Endothelial cell of umbilical vein (primary cell): Measurements from ENCODE around the gene ATG7. TPM values are rescaled to one million over a fixed set of nuclear protein-coding genes. Genes with fewer than 3 reads are reported as not detected.

ENCODE experiments used
- BruUV-seq: library from RNA; stranded (reverse); fragments of 400-500 nt; replicated peaks from 2 replicates; lab custom pipeline; 2021; lab: Mats Ljungman, UMichigan
- CTCF ChIA-PET: fragments of 300-600, 350-600 bp; sonication (Branson Sonifier 250); formaldehyde crosslinking; loops from one replicate; lab custom pipeline; 2021; ENCODE audit warnings: antibody characterized with exemption, inconsistent platforms; lab: Charles Lee
- POLR2A ChIA-PET: fragments of 300-600, 350-600 bp; sonication (Branson Sonifier 250); formaldehyde crosslinking; loops from one replicate; lab custom pipeline; 2021; ENCODE audit warnings: antibody characterized with exemption, inconsistent platforms; lab: Charles Lee
- DNase-seq: peaks from one replicate; pipeline ENCODE4 v3.0.0-alpha.2; 2011; ENCODE audit warnings: low read depth, low spot score
- FAIRE-seq: peaks from 2 replicates; lab custom pipeline; 2011; peaks lifted over from hg19 to GRCh38; lab: Jason Lieb, UNC
- H2AFZ ChIP-seq: 2 replicates; pipeline ENCODE4 v1.6.0; 2012; ENCODE audit warnings: low read depth, low read length, control low read depth, inconsistent platforms
- H3K27ac ChIP-seq: 2 replicates; pipeline ENCODE4 v1.5.1; 2011; ENCODE audit warnings: low read depth, mild to moderate bottlenecking, control low read depth, low read length, moderate library complexity; ENCODE audit not compliant: insufficient read depth
- H3K27me3 ChIP-seq, 2 experiments: 2 replicates each; pipeline versions ENCODE4 v1.6.0 to v1.6.1; 2011; ENCODE audit warnings: low read length in 2 of 2, mixed read lengths in 1 of 2; ENCODE audit not compliant: control insufficient read depth in 2 of 2, insufficient read depth in 2 of 2
- H3K36me3 ChIP-seq, 2 experiments: 2 replicates in 1 of 2; 3 replicates in 1 of 2; pipeline ENCODE4 v1.5.1; 2011; ENCODE audit warnings: low read length in 2 of 2, mild to moderate bottlenecking in 1 of 2, moderate library complexity in 1 of 2; ENCODE audit not compliant: control insufficient read depth in 2 of 2, insufficient read depth in 2 of 2; ENCODE audit errors: extremely low read depth in 1 of 2
- H3K4me1 ChIP-seq: 3 replicates; pipeline ENCODE4 v1.5.1; 2011; ENCODE audit warnings: mild to moderate bottlenecking, low read length; ENCODE audit not compliant: control insufficient read depth, insufficient read depth; ENCODE audit errors: extremely low read depth
- H3K4me2 ChIP-seq: 2 replicates; pipeline ENCODE4 v1.6.1; 2011; ENCODE audit warnings: low read length, control low read depth, mixed read lengths; ENCODE audit not compliant: insufficient read depth
- H3K4me3 ChIP-seq, 3 experiments: fragments of 200-600 bp in 1 of 3; sonication (generic), shearing (Covaris generic) in 1 of 3; replicated peaks in 1 of 3; 2 replicates each; pipeline ENCODE4 v1.5.1; 2011 to 2016; ENCODE audit warnings: control low read depth in 3 of 3, low read length in 3 of 3, mild to moderate bottlenecking in 2 of 3, inconsistent platforms in 1 of 3, low read depth in 1 of 3, moderate library complexity in 1 of 3; ENCODE audit not compliant: insufficient read depth in 1 of 3
- H3K79me2 ChIP-seq: 2 replicates; pipeline ENCODE4 v1.6.0; 2012; ENCODE audit warnings: low read length, inconsistent platforms; ENCODE audit not compliant: control insufficient read depth, insufficient read depth
- H3K9ac ChIP-seq: replicated peaks from 2 replicates; pipeline ENCODE3; 2011; ENCODE audit warnings: low read length, control low read depth; ENCODE audit not compliant: insufficient read depth; ENCODE audit errors: extremely low read depth
- H3K9me1 ChIP-seq: replicated peaks from 3 replicates; pipeline ENCODE4 v1.6.0; 2011; ENCODE audit warnings: mild to moderate bottlenecking, low read length; ENCODE audit not compliant: control insufficient read depth, insufficient read depth; ENCODE audit errors: extremely low read depth
- H3K9me3 ChIP-seq: replicated peaks from 2 replicates; pipeline ENCODE4 v1.5.1; 2012; ENCODE audit warnings: low read length, inconsistent platforms; ENCODE audit not compliant: control insufficient read depth, insufficient read depth
- H4K20me1 ChIP-seq: replicated peaks from 2 replicates; pipeline ENCODE3; 2011; ENCODE audit warnings: mild to moderate bottlenecking, low read length; ENCODE audit not compliant: control insufficient read depth, insufficient read depth; ENCODE audit errors: extremely low read depth
- CTCF ChIP-seq, 2 donors: IDR thresholded peaks; 1 replicate in 1 of 2; 2 replicates in 1 of 2; pipeline ENCODE4 v1.5.1; 2011; ENCODE audit warnings: low read length in 2 of 2, mild to moderate bottlenecking in 2 of 2, moderate library complexity in 2 of 2, control low read depth in 1 of 2, inconsistent platforms in 1 of 2, low read depth in 1 of 2; ENCODE audit not compliant: insufficient read depth in 1 of 2; ENCODE audit errors: extremely low read depth in 1 of 2
- EZH2 ChIP-seq: IDR thresholded peaks from 2 replicates; pipeline ENCODE4 v1.6.1; 2012; ENCODE audit warnings: borderline replicate concordance, low read depth, mild to moderate bottlenecking, moderate library complexity, low read length, inconsistent platforms; ENCODE audit not compliant: severe bottlenecking
- FOS ChIP-seq: IDR thresholded peaks from 2 replicates; pipeline ENCODE4 v1.6.1; 2011; ENCODE audit warnings: mild to moderate bottlenecking, low read length, moderate library complexity, borderline replicate concordance; ENCODE audit not compliant: insufficient read depth
- GATA2 ChIP-seq: IDR thresholded peaks from 2 replicates; pipeline ENCODE4 v1.7.0; 2011; ENCODE audit warnings: low read depth, mild to moderate bottlenecking, moderate library complexity, mixed read lengths, low read length; ENCODE audit not compliant: insufficient read length, insufficient read depth
- JUN ChIP-seq: IDR thresholded peaks from 2 replicates; pipeline ENCODE4 v1.6.1; 2011; ENCODE audit warnings: borderline replicate concordance, low read depth; ENCODE audit not compliant: insufficient read length, insufficient read depth
- MAX ChIP-seq: IDR thresholded peaks from 2 replicates; pipeline ENCODE4 v1.6.1; 2011; ENCODE audit not compliant: insufficient read depth, insufficient read length
- MYC ChIP-seq: IDR thresholded peaks from one replicate; pipeline ENCODE4 v1.6.1; 2011; ENCODE audit warnings: mild to moderate bottlenecking, low read depth, low read length
- POLR2A ChIP-seq: IDR thresholded peaks from 2 replicates; pipeline ENCODE4 v1.6.1; 2012; ENCODE audit warnings: low read depth, mild to moderate bottlenecking, control low read depth, low read length
- POLR2AphosphoS5 ChIP-seq: IDR thresholded peaks from 2 replicates; pipeline ENCODE4 v1.6.1; 2012; ENCODE audit warnings: low read depth, mild to moderate bottlenecking, control low read depth, low read length, moderate library complexity; ENCODE audit not compliant: insufficient read depth
- dilution Hi-C: fragments of 300-500 bp; cut with MboI; formaldehyde crosslinking; loops from one replicate; pipeline ENCODE4 v1.15.0; 2019; ENCODE audit warnings: low sequenced_read_pairs; ENCODE audit not compliant: extremely low pct_ligation_motif_present
- intact Hi-C: fragments of 100-400 bp; cut with micrococcal nuclease; formaldehyde crosslinking; loops from one replicate; pipeline ENCODE4 v1.10.0; 2022
- polyA plus RNA-seq, 4 experiments: library from polyadenylated mRNA; depleted of rRNA in 3 of 4; stranded (reverse) in 3 of 4; unstranded in 1 of 4; fragments of >200 nt; gene quantifications; 2 replicates each; pipeline versions ENCODE4 v1.2.1 to v1.2.3, GENCODE V29; 2011 to 2012; ENCODE audit warnings: missing spikeins in 1 of 4
- total RNA-seq: library from RNA; stranded (reverse); gene quantifications from 2 replicates; pipeline ENCODE4 v1.2.3, GENCODE V29; 2021

ATG7 gene
- total and polyA plus RNA-seq, 2 donors (not counting 3 experiments of a cell fraction or from before 2014, with no cell fraction given): 30.8 to 48.3 TPM

DNA sequence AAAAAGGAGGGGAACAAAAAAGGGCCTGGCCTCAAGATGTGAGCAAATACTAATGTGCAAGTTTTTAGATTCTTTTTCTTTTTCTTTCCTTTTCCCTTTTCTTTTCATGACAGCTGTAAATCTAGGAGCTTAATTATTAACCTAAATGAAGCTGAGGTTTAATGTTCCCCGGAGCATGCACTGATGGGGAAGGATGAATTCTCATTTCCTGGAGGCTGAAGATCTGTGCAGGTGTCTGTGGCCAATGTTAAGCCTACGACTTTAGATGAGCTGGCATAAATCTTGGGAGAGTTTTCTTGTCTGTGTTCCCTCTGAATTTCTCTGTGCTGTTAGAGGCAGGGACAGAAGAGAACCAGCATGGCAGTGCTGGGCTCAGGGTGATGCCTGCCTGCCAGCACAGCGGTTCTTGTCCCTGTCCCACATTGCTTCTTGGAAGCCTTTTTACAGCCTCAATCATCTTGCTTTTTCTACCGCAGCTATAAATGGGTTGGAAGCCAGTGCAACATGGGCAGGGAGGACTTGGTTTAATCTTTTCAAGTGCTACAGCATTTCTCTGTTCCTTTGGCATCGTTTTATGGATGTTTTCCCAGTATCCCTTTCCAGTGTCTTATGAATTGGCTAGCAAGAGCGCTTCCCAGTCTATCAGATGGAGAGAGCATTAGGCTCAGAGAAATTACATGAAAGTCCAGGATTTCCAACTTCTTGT is 119.1 kb downstream of the ATG7 start:
- H3K27me3 ChIP-seq: no peaks in the 10 kb centered on the region
- no peak overlapping the region for H3K4me2 ChIP-seq
- no peaks in the 10 kb centered on the region for H4K20me1 ChIP-seq
- no peaks in the 10 kb centered on the region for H3K36me3 ChIP-seq
- no peaks in the 10 kb centered on the region for H3K9me3 ChIP-seq
- DNase-seq (no peak), FAIRE-seq (peak; percentile 4)
- no peak overlapping the region for H3K4me3 ChIP-seq
- H3K27ac ChIP-seq: no peak overlapping the region
- H3K79me2 ChIP-seq: no peaks in the 10 kb centered on the region
- dilution Hi-C loops (no loop called here), intact Hi-C loops (no loop called here)
- no peak overlapping the region for H3K9ac ChIP-seq
- ChIA-PET POLR2A (interaction anchor here (0.6 kb wide), 1 partner anchor 87 kb away, joined by 3 read pairs; no protein-coding TSS in a partner anchor), CTCF (interaction anchor here (0.8 to 4.5 kb wide), 6 partner anchors 11 to 118 kb away, joined by 3 to 21 read pairs (median 4); no protein-coding TSS in a partner anchor)
- peaks cover 25% of the 10 kb centered on the region for H3K4me1 ChIP-seq
- no peak overlapping the region for H2AFZ ChIP-seq
- BruUV-seq: no TSS peak
- H3K9me1 ChIP-seq: no peaks in the 10 kb centered on the region
- TF ChIP-seq GATA2 (no peak), MAX (no peak), FOS (no peak), EZH2 (no peak), JUN (no peak), CTCF (IDR thresholded peaks at IDR 0.05; ENCODE audit: extremely low read depth in 1 of 2, insufficient read depth in 1 of 2, low read depth in 1 of 2, low read length in 2 of 2) (no peak), POLR2A (no peak), POLR2AphosphoS5 (no peak), MYC (no peak)
